Caco-2 (cell line): ENCODE data around the gene NUDT14. TPM values are rescaled to one million over a fixed set of nuclear protein-coding genes. Genes with fewer than 3 reads are reported as not detected.

Experiments used
- BruUV-seq: library from RNA; stranded (reverse); fragments of 400-500 nt; replicated peaks from 2 replicates; lab custom pipeline; 2021; lab: Mats Ljungman, UMichigan
- CTCF ChIA-PET: fragments of 300-600 bp; sonication (Branson Sonifier 250); formaldehyde crosslinking; loops from one replicate; lab custom pipeline; 2022; ENCODE audit warnings: antibody characterized with exemption; lab: Charles Lee
- POLR2A ChIA-PET: fragments of 300-600 bp; sonication (Branson Sonifier 250); formaldehyde crosslinking; loops from one replicate; lab custom pipeline; 2022; ENCODE audit warnings: antibody characterized with exemption; lab: Charles Lee
- DNase-seq, 2 experiments: peaks; one replicate each; pipeline versions ENCODE4 v3.0.0 to v3.0.0-alpha.2; 2020 to 2022
- H3K27me3 ChIP-seq: replicated peaks from 2 replicates; pipeline ENCODE4 v1.6.0; 2011; ENCODE audit warnings: low read length; ENCODE audit not compliant: control insufficient read depth, insufficient read depth
- H3K36me3 ChIP-seq: 2 replicates; pipeline ENCODE4 v1.5.1; 2011; ENCODE audit warnings: low read length; ENCODE audit not compliant: control insufficient read depth, insufficient read depth
- H3K4me1 ChIP-seq: fragments of 250-450 bp; sonication (Bioruptor Pico); 2 replicates; pipeline ENCODE4 v1.5.1; 2020; ENCODE audit warnings: mild to moderate bottlenecking
- H3K4me3 ChIP-seq: 2 replicates; pipeline ENCODE4 v1.5.1; 2011; ENCODE audit warnings: low read depth, mild to moderate bottlenecking, control low read depth, low read length
- H3K9me3 ChIP-seq: fragments of 250-450 bp; sonication (Bioruptor Pico); 2 replicates; pipeline ENCODE4 v1.5.1; 2020; ENCODE audit warnings: mild to moderate bottlenecking, moderate library complexity
- H3K27ac Mint-ChIP-seq: one replicate; pipeline ENCODE4 v1.8.0; 2022; ENCODE audit warnings: mixed read lengths; ENCODE audit not compliant: unreplicated experiment
- H3K27me3 Mint-ChIP-seq: one replicate; pipeline ENCODE4 v1.8.0; 2022; ENCODE audit warnings: mixed read lengths; ENCODE audit not compliant: insufficient read depth, unreplicated experiment
- H3K36me3 Mint-ChIP-seq: one replicate; pipeline ENCODE4 v1.8.0; 2022; ENCODE audit warnings: mild to moderate bottlenecking, mixed read lengths; ENCODE audit not compliant: insufficient read depth, unreplicated experiment
- H3K4me1 Mint-ChIP-seq: one replicate; pipeline ENCODE4 v1.8.0; 2022; ENCODE audit warnings: low read depth, mixed read lengths; ENCODE audit not compliant: unreplicated experiment
- H3K4me3 Mint-ChIP-seq: one replicate; pipeline ENCODE4 v1.8.0; 2022; ENCODE audit warnings: mild to moderate bottlenecking, moderate library complexity, mixed read lengths; ENCODE audit not compliant: unreplicated experiment
- H3K9me3 Mint-ChIP-seq: one replicate; pipeline ENCODE4 v1.8.0; 2022; ENCODE audit warnings: mixed read lengths; ENCODE audit not compliant: unreplicated experiment
- intact Hi-C: fragments of 100-400 bp; cut with micrococcal nuclease; formaldehyde crosslinking; loops from one replicate; pipeline ENCODE4 v1.10.0; 2022; ENCODE audit not compliant: unreplicated experiment
- total RNA-seq: library from RNA; stranded (reverse); gene quantifications from 2 replicates; pipeline ENCODE4 v1.2.3, GENCODE V29; 2022
- TF ChIP-seq, protein P1 (sequence below), 2 experiments: fragments of 200-600 bp in 1 of 2; IDR thresholded peaks; 1 replicate in 1 of 2; 2 replicates in 1 of 2; pipeline versions ENCODE4 v1.5.1 to v1.8.0; 2011 to 2022; ENCODE audit warnings: antibody characterized with exemption in 1 of 2, control low read depth in 1 of 2, inconsistent platforms in 1 of 2, low read depth in 1 of 2, low read length in 1 of 2, mild to moderate bottlenecking in 1 of 2, moderate library complexity in 1 of 2; ENCODE audit not compliant: insufficient read depth in 1 of 2, severe bottlenecking in 1 of 2, unreplicated experiment in 1 of 2

NUDT14 gene
- total RNA-seq, 1 experiment from 2014 or later: 63.4 TPM

- Mint-ChIP-seq H3K36me3 (peaks cover 5% of the 10 kb centered on the region), H3K4me1 (no peaks in the 10 kb centered on the region), H3K27ac (no peak overlapping the region), H3K27me3 (no peaks in the 10 kb centered on the region), H3K4me3 (no peak overlapping the region), H3K9me3 (no peaks in the 10 kb centered on the region)
- DNase-seq: no peak
- Histone ChIP-seq H3K27me3 (no peaks in the 10 kb centered on the region), H3K36me3 (no peaks in the 10 kb centered on the region), H3K9me3 (no peaks in the 10 kb centered on the region), H3K4me3 (no peak overlapping the region), H3K4me1 (no peaks in the 10 kb centered on the region)
- ChIA-PET POLR2A (no interaction called here), CTCF (no interaction called here)
- no TSS peak for BruUV-seq
- TF ChIP-seq, protein P1, sequence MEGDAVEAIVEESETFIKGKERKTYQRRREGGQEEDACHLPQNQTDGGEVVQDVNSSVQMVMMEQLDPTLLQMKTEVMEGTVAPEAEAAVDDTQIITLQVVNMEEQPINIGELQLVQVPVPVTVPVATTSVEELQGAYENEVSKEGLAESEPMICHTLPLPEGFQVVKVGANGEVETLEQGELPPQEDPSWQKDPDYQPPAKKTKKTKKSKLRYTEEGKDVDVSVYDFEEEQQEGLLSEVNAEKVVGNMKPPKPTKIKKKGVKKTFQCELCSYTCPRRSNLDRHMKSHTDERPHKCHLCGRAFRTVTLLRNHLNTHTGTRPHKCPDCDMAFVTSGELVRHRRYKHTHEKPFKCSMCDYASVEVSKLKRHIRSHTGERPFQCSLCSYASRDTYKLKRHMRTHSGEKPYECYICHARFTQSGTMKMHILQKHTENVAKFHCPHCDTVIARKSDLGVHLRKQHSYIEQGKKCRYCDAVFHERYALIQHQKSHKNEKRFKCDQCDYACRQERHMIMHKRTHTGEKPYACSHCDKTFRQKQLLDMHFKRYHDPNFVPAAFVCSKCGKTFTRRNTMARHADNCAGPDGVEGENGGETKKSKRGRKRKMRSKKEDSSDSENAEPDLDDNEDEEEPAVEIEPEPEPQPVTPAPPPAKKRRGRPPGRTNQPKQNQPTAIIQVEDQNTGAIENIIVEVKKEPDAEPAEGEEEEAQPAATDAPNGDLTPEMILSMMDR (IDR thresholded peaks at IDR 0.05; ENCODE audit: insufficient read depth in 1 of 2, low read depth in 1 of 2, low read length in 1 of 2, severe bottlenecking in 1 of 2, unreplicated experiment in 1 of 2): no peak
- intact Hi-C loops: no loop called here
Measured at GRCh38 chr14:105151084-105151837, 29.9 kb downstream of the NUDT14 start.

- intact Hi-C loops: no loop called here
- H3K27me3 ChIP-seq: no peaks in the 10 kb centered on the region
- H3K36me3 ChIP-seq: no peaks in the 10 kb centered on the region
Measured at GRCh38 chr14:105150368-105151083, 30.6 kb downstream of the NUDT14 start.

GRCh38 chr14:105150026-105150367 is 31.1 kb downstream of the NUDT14 start:
- DNase-seq: no peak
- Mint-ChIP-seq H3K9me3 (no peaks in the 10 kb centered on the region), H3K36me3 (peaks cover 5% of the 10 kb centered on the region), H3K4me3 (no peak overlapping the region), H3K4me1 (no peaks in the 10 kb centered on the region), H3K27ac (no peak overlapping the region), H3K27me3 (no peaks in the 10 kb centered on the region)
- Histone ChIP-seq H3K4me3 (no peak overlapping the region), H3K36me3 (no peaks in the 10 kb centered on the region), H3K4me1 (no peaks in the 10 kb centered on the region), H3K9me3 (no peaks in the 10 kb centered on the region), H3K27me3 (no peaks in the 10 kb centered on the region)
- ChIA-PET CTCF (no interaction called here), POLR2A (no interaction called here)
- BruUV-seq: no TSS peak
- intact Hi-C loops: no loop called here
- TF ChIP-seq, protein P1 (IDR thresholded peaks at IDR 0.05; ENCODE audit: insufficient read depth in 1 of 2, low read depth in 1 of 2, low read length in 1 of 2, severe bottlenecking in 1 of 2, unreplicated experiment in 1 of 2): no peak

More at GRCh38 chr14:105150368-105151083, 30.6 kb downstream of the NUDT14 start:
- TF ChIP-seq, protein P1 (IDR thresholded peaks at IDR 0.05; ENCODE audit: insufficient read depth in 1 of 2, low read depth in 1 of 2, low read length in 1 of 2, severe bottlenecking in 1 of 2, unreplicated experiment in 1 of 2): no peak
- Histone ChIP-seq H3K9me3 (no peaks in the 10 kb centered on the region), H3K4me1 (no peaks in the 10 kb centered on the region), H3K4me3 (no peak overlapping the region)
- H3K4me3 Mint-ChIP-seq: no peak overlapping the region
- ChIA-PET POLR2A (no interaction called here), CTCF (no interaction called here)
- no peaks in the 10 kb centered on the region for H3K27me3 Mint-ChIP-seq
- H3K9me3 Mint-ChIP-seq: no peaks in the 10 kb centered on the region
- DNase-seq: no peak
- H3K27ac Mint-ChIP-seq: no peak overlapping the region
- H3K36me3 Mint-ChIP-seq: peaks cover 5% of the 10 kb centered on the region
- no TSS peak for BruUV-seq
- H3K4me1 Mint-ChIP-seq: no peaks in the 10 kb centered on the region
